ENCODE data around the gene NPAS1. TPM values are rescaled to one million over a fixed set of nuclear protein-coding genes. Genes with fewer than 3 reads are reported as not detected.
"Not testable (repeated sequence)": the region's sequence is repeated elsewhere in the genome, so short reads cannot be mapped to it uniquely, and the experiment has no call there.

NPAS1 gene
- total RNA-seq, 1 experiment from 2014 or later, result 7.7 TPM

- no peak for DNase-seq (ENCODE audit: low spot score)
- in situ Hi-C loops (cut with HindIII; ENCODE audit: low sequenced_read_pairs), result no loop called here
Measured at GRCh38 chr19:47005164-47005641, 14.4 kb upstream of the NPAS1 start.

DNA sequence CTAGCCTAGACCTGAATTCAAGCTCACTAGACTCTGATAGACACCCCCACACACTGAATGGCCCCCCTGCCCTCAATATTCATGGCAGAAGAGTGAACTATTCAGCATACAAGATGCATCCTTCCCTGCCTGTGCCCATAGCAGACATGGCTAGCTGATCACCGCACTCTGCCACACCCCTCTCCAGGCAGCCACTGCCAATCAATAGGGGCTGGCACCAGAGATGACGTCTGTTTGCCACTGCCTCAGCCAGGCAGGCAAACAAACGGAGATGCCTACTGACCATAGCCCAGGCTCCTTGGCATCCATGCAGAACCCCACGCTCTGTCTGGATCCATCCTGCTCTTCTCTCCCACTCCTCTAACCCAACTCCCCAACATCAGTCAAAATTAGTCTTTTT, 13.8 kb upstream of the NPAS1 start:
- no peak for DNase-seq (ENCODE audit: low spot score)

GRCh38 chr19:47006496-47006895, 13.1 kb upstream of the NPAS1 start:
- in situ Hi-C loops (cut with HindIII; ENCODE audit: low sequenced_read_pairs), result no loop called here
- DNase-seq (ENCODE audit: low spot score), result no peak

More for the DNA sequence above, 13.8 kb upstream of the NPAS1 start:
- in situ Hi-C loops (cut with HindIII; ENCODE audit: low sequenced_read_pairs), result no loop called here

DNA sequence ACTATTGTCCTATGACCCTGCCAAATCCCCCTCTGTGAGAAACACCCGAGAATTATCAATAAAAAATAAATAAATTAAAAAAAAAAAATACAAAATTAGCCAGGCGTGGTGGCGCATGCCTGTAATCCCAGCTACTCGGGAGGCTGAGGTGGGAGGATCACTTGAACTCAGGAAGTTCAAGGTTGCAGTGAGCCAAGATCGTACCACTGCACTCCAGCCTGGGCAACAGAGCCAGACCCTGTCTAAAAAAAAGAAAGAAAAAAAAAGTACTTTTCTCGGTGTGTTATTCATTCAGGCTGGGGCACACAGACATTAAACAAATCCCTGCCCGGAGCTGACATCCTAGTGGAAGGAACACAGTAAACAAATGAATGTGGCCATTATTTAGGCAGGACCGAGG, 9.1 kb upstream of the NPAS1 start:
- DNase-seq (ENCODE audit: low spot score); in situ Hi-C loops (cut with HindIII; ENCODE audit: low sequenced_read_pairs): not testable (repeated sequence)

DNA sequence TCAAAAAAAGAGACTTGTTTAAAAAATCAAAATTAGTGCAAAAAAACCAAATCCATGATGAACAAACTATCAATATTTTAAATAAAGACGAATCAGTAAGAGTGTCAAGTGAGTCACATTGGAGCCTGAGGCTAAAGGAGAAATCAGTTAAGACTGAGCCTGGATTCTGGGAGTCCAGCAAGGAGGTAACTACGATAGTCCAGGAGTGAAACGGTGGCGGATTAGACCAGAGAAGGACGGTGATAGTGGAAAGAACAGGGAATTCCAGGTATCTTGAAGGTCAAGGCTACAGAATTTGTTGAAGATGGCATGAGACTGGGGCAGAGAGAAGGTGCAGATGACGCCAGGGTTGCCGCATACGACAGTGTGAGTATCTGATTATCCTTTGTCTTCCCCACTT, 7.0 kb upstream of the NPAS1 start:
- DNase-seq (ENCODE audit: low spot score), result no peak
- in situ Hi-C loops (cut with HindIII; ENCODE audit: low sequenced_read_pairs), result no loop called here

DNA sequence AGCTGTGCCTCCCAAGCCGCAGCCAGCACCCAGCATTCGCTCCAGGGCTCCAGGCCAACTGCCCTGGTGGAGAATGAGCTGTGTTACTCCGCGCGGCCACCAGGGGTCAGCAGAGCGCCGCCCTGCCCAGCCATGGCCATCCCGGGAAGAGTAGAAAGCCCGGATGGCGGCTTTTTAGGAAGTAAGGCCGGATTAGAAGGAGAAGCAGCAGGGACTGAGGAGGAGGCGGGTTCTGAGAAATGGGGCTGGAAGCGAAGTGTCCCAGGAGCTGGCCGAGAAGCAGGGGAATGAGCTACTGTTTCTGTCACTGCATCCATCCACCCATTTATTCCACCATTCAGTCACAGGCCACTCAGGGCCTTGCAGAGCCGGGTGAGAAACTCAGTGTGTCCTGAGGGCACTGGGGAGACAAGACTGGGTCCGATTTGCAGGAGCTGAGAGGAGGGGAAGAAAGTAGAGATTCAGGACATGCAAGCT, 6.6 kb upstream of the NPAS1 start:
- DNase-seq (ENCODE audit: low spot score), result peak; percentile 76
- in situ Hi-C loops (cut with HindIII; ENCODE audit: low sequenced_read_pairs), result no loop called here

DNA sequence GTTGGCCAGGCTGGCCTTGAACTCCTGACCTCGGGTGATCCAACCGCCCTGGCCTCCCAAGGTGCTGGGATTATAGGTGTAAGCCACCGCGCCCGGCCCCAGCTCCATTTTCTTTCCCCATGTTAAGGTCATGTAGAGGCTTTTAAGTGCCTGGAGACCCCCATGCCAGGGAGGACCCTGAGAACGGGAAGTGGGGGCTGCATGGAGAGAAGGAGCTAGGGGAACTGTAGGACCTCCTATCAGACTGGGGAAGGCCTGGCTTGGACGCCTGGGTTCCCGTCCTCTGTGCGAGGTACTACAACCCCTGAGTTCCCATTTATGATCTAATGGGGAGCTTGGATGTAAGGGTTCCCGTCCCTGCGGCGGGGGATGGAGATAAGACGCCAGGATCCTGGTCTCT, 714 bp upstream of the NPAS1 start:
- in situ Hi-C loops (cut with HindIII; ENCODE audit: low sequenced_read_pairs), result no loop called here
- no peak for DNase-seq (ENCODE audit: low spot score)

- in situ Hi-C loops (cut with HindIII; ENCODE audit: low sequenced_read_pairs), result loop anchor here (10.0 kb wide), 1 partner anchor 85 kb away; no protein-coding TSS in a partner anchor
- no peak for DNase-seq (ENCODE audit: low spot score)
Measured at GRCh38 chr19:47020132-47020805, 632 bp downstream of the NPAS1 start.

GRCh38 chr19:47020992-47021496, 1.4 kb downstream of the NPAS1 start:
- no peak for DNase-seq (ENCODE audit: low spot score)
- in situ Hi-C loops (cut with HindIII; ENCODE audit: low sequenced_read_pairs), result loop anchor here (10.0 kb wide), 1 partner anchor 84 kb away; no protein-coding TSS in a partner anchor

GRCh38 chr19:47021536-47022139, 2.0 kb downstream of the NPAS1 start:
- in situ Hi-C loops (cut with HindIII; ENCODE audit: low sequenced_read_pairs), result loop anchor here (10.0 kb wide), 1 partner anchor 83 kb away; no protein-coding TSS in a partner anchor
- DNase-seq (ENCODE audit: low spot score), result no peak

GRCh38 chr19:47022140-47022536, 2.5 kb downstream of the NPAS1 start:
- in situ Hi-C loops (cut with HindIII; ENCODE audit: low sequenced_read_pairs), result loop anchor here (10.0 kb wide), 1 partner anchor 83 kb away; no protein-coding TSS in a partner anchor
- DNase-seq (ENCODE audit: low spot score), result no peak

DNA sequence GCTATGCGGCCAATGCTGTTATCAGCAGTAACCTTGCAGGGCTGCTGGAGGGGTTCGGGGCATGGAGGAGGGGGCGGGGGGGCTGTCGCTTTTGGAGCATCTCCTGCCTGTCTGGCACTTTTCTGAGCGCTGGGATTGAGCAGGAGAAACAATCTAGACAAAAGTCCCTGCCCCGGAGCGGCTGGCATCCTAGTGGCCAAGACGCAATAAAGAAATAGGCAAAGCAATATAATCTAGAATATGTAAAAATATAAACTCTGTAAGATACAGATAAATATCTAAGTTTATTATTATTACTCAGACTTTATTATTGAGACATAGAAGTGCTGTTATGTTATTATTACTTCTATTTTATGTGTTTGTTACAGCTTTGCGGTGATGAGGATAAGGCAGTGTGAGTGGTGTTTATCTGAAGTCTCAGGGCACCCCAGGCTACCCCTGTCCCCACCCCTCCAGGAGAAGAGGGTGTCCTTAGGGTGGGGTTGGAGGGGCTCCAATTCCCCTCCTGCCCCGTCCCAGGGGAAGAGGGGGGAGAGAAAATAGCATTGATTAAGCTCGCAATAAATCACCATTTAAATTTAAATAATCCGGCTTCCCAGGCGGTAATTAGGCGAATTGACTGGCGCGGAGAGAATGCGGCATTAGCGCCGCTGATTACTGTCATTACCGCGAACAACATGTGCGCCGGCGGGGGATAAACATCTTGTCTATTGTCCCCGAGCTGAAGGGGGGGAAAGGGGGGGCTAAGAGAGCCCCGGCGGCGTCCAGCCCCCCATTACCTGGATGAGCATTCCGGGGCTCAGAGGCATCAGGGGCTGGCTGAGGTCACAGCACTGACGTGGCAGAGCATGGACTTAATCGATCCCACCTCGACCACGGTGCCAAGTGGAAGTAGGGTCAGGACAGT, 3.2 kb downstream of the NPAS1 start:
- in situ Hi-C loops (cut with HindIII; ENCODE audit: low sequenced_read_pairs), result loop anchor here (10.0 kb wide), 1 partner anchor 82 kb away; no protein-coding TSS in a partner anchor
- DNase-seq (ENCODE audit: low spot score), result no peak

- in situ Hi-C loops (cut with HindIII; ENCODE audit: low sequenced_read_pairs), result loop anchor here (10.0 kb wide), 1 partner anchor 81 kb away; no protein-coding TSS in a partner anchor
- no peak for DNase-seq (ENCODE audit: low spot score)
Measured at GRCh38 chr19:47023448-47023794, 3.8 kb downstream of the NPAS1 start.

- no peak for DNase-seq (ENCODE audit: low spot score)
- in situ Hi-C loops (cut with HindIII; ENCODE audit: low sequenced_read_pairs), result loop anchor here (10.0 kb wide), 1 partner anchor 80 kb away; no protein-coding TSS in a partner anchor
Measured at GRCh38 chr19:47024502-47024901, 4.9 kb downstream of the NPAS1 start.

- in situ Hi-C loops (cut with HindIII; ENCODE audit: low sequenced_read_pairs), result loop anchor here (10.0 kb wide), 1 partner anchor 79 kb away; no protein-coding TSS in a partner anchor
- no peak for DNase-seq (ENCODE audit: low spot score)
Measured at GRCh38 chr19:47026156-47026555, 6.5 kb downstream of the NPAS1 start.

DNA sequence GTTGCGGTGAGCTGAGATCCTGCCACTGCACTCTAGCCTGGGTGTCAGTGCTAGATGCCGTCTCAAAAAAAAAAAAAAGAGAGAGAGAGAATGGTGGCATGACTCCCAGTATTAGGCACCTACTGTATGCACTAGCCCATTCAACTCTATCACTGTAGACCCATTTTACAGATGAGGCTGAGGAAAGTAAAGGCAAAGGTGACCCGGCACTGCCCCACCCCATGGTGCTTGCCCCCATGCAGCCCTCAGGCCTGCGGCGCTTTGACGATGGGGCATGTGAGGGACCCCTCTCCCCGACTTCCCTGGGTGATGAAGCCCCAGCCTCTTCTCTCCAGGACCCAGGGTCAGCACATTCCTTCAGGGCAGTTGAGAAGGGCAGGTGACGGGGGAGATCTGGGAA, 7.3 kb downstream of the NPAS1 start:
- no peak for DNase-seq (ENCODE audit: low spot score)
- in situ Hi-C loops (cut with HindIII; ENCODE audit: low sequenced_read_pairs), result loop anchor here (10.0 kb wide), 1 partner anchor 78 kb away; no protein-coding TSS in a partner anchor

GRCh38 chr19:47027586-47028088, 8.0 kb downstream of the NPAS1 start:
- DNase-seq (ENCODE audit: low spot score), result no peak
- in situ Hi-C loops (cut with HindIII; ENCODE audit: low sequenced_read_pairs), result loop anchor here (10.0 kb wide), 1 partner anchor 77 kb away; no protein-coding TSS in a partner anchor

- in situ Hi-C loops (cut with HindIII; ENCODE audit: low sequenced_read_pairs), result loop anchor here (10.0 kb wide), 1 partner anchor 77 kb away; no protein-coding TSS in a partner anchor
- DNase-seq (ENCODE audit: low spot score), result no peak
Measured at GRCh38 chr19:47028195-47028601, 8.6 kb downstream of the NPAS1 start.

All from G401 (cell line).